GM10847 (cell line): ENCODE measurements around the gene DCAF6.

Source experiments
- POLR2A ChIP-seq: IDR thresholded peaks from 2 replicates; pipeline ENCODE4 v1.6.1; 2011; ENCODE audit not compliant: insufficient read length; ENCODE audit errors: extremely low read depth

DCAF6 gene

GRCh38 chr1:168110896-168111545, 174.5 kb downstream of the DCAF6 start:
- no peak for TF ChIP-seq POLR2A

GRCh38 chr1:168112673-168113305, 176.3 kb downstream of the DCAF6 start:
- TF ChIP-seq POLR2A: no peak

GRCh38 chr1:168114845-168115244, 178.4 kb downstream of the DCAF6 start:
- TF ChIP-seq POLR2A: no peak

- no peak for TF ChIP-seq POLR2A
These were observed 179.9 kb downstream of the DCAF6 start for GRCh38 chr1:168116327-168116799.

GRCh38 chr1:168119750-168120149, 183.3 kb downstream of the DCAF6 start:
- no peak for TF ChIP-seq POLR2A

- no peak for TF ChIP-seq POLR2A
These were observed 185.0 kb downstream of the DCAF6 start for GRCh38 chr1:168121401-168122011.

GRCh38 chr1:168125051-168125450, 188.6 kb downstream of the DCAF6 start:
- TF ChIP-seq POLR2A: no peak
